Liver (tissue), 9 donors: ENCODE results near the gene CEP97. TPM values are rescaled to one million over a fixed set of nuclear protein-coding genes. Genes with fewer than 3 reads are reported as not detected.
"Not testable (repeated sequence)": the region's sequence is repeated elsewhere in the genome, so short reads cannot be mapped to it uniquely, and the experiment has no call there.

Source experiments
- DNase-seq: peaks from one replicate; pipeline ENCODE4 v3.0.0-alpha.2; 2017; ENCODE audit warnings: low spot score
- H3K27ac ChIP-seq, 2 donors: one replicate each; pipeline ENCODE4 v1.7.0; 2013; ENCODE audit warnings: inconsistent platforms in 2 of 2, low read length in 2 of 2, control low read depth in 1 of 2, low read depth in 1 of 2, mild to moderate bottlenecking in 1 of 2
- H3K27me3 ChIP-seq, 4 donors: one replicate each; pipeline versions ENCODE4 v1.6.1 to v1.7.0; 2013; ENCODE audit warnings: low read length in 3 of 4, inconsistent platforms in 1 of 4, mild to moderate bottlenecking in 1 of 4, moderate library complexity in 1 of 4; ENCODE audit not compliant: control insufficient read depth in 4 of 4, insufficient read depth in 4 of 4
- H3K36me3 ChIP-seq, 4 donors: one replicate each; pipeline versions ENCODE4 v1.6.1 to v1.7.0; 2013; ENCODE audit warnings: low read length in 3 of 4, mild to moderate bottlenecking in 3 of 4, low read depth in 1 of 4, moderate library complexity in 1 of 4; ENCODE audit not compliant: control insufficient read depth in 4 of 4, insufficient read depth in 3 of 4
- H3K4me1 ChIP-seq, 4 donors: one replicate each; pipeline versions ENCODE4 v1.6.1 to v1.7.0; 2013; ENCODE audit warnings: low read length in 3 of 4, mild to moderate bottlenecking in 3 of 4, moderate library complexity in 1 of 4; ENCODE audit not compliant: control insufficient read depth in 4 of 4, insufficient read depth in 4 of 4
- H3K4me3 ChIP-seq, 3 donors: one replicate each; pipeline versions ENCODE4 v1.6.1 to v1.7.0; 2013; ENCODE audit warnings: low read length in 3 of 3, control low read depth in 1 of 3, low read depth in 1 of 3, mild to moderate bottlenecking in 1 of 3
- H3K9ac ChIP-seq, 2 donors: one replicate each; pipeline ENCODE4 v1.7.0; 2013; ENCODE audit warnings: low read length in 2 of 2, mild to moderate bottlenecking in 2 of 2, moderate library complexity in 2 of 2, control low read depth in 1 of 2, low read depth in 1 of 2
- H3K9me3 ChIP-seq, 4 donors: one replicate each; pipeline versions ENCODE4 v1.6.1 to v1.7.0; 2013; ENCODE audit warnings: low read length in 3 of 4; ENCODE audit not compliant: control insufficient read depth in 4 of 4
- EGR1 ChIP-seq, 2 donors: IDR thresholded peaks; 2 replicates each; pipeline ENCODE4 v1.6.1; 2016 to 2018; ENCODE audit warnings: antibody characterized with exemption in 2 of 2, low read depth in 2 of 2
- FOXA1 ChIP-seq: IDR thresholded peaks from 2 replicates; pipeline ENCODE4 v1.6.1; 2016; ENCODE audit warnings: antibody characterized with exemption
- FOXA2 ChIP-seq: IDR thresholded peaks from 2 replicates; pipeline ENCODE4 v1.6.1; 2016; ENCODE audit warnings: antibody characterized with exemption
- GABPA ChIP-seq, 2 donors: IDR thresholded peaks in 1 of 2; conservative IDR thresholded peaks in 1 of 2; 2 replicates each; pipeline ENCODE4 v1.6.1; 2016; ENCODE audit warnings: antibody characterized with exemption in 2 of 2, mild to moderate bottlenecking in 1 of 2, moderate library complexity in 1 of 2
- HNF4A ChIP-seq, 2 donors: conservative IDR thresholded peaks; 2 replicates each; pipeline ENCODE4 v1.6.1; 2016; ENCODE audit warnings: antibody characterized with exemption in 2 of 2, mild to moderate bottlenecking in 2 of 2
- HNF4G ChIP-seq: IDR thresholded peaks from 2 replicates; pipeline ENCODE4 v1.6.1; 2016; ENCODE audit warnings: antibody characterized with exemption
- JUND ChIP-seq, 2 donors: IDR thresholded peaks; 2 replicates each; pipeline ENCODE4 v1.6.1; 2016; ENCODE audit warnings: antibody characterized with exemption in 2 of 2
- NR2F2 ChIP-seq: IDR thresholded peaks from 2 replicates; pipeline ENCODE4 v1.6.1; 2016; ENCODE audit warnings: antibody characterized with exemption
- RAD21 ChIP-seq, 2 donors: IDR thresholded peaks; 2 replicates each; pipeline ENCODE4 v1.6.1; 2016; ENCODE audit warnings: antibody characterized with exemption in 2 of 2, mild to moderate bottlenecking in 2 of 2
- RXRA ChIP-seq, 2 donors: IDR thresholded peaks; 2 replicates each; pipeline ENCODE4 v1.6.1; 2017 to 2018; ENCODE audit warnings: antibody characterized with exemption in 2 of 2, mild to moderate bottlenecking in 1 of 2
- SP1 ChIP-seq: IDR thresholded peaks from 2 replicates; pipeline ENCODE4 v1.6.1; 2018; ENCODE audit warnings: antibody characterized with exemption, mild to moderate bottlenecking
- YY1 ChIP-seq: IDR thresholded peaks from 2 replicates; pipeline ENCODE4 v1.6.1; 2016; ENCODE audit warnings: antibody characterized with exemption, mild to moderate bottlenecking
- WGBS: extraction: QIAGEN DNeasy Blood & Tissue Kit; methylation state at CpG from one replicate; pipeline ENCODE4 v1.1.7; 2013; 5-methylcytosine and 5-hydroxymethylcytosine counted together
- polyA plus RNA-seq, 2 donors: library from polyadenylated mRNA; stranded (reverse) in 1 of 2; unstranded in 1 of 2; fragments of 200-250 nt in 1 of 2; fragments of >200 nt in 1 of 2; fragmentation: Nextera tagmentation in 1 of 2; extraction: Ambion mirVana in 1 of 2; gene quantifications; one replicate each; pipeline versions ENCODE4 v1.2.1 to v1.2.3, GENCODE V29; 2013 to 2015
- total RNA-seq, 2 donors: library from RNA; depleted of rRNA; stranded (reverse); fragments of >200 nt; gene quantifications; one replicate each; pipeline ENCODE4 v1.2.3, GENCODE V29; 2014
- TF ChIP-seq, protein P1 (sequence below): IDR thresholded peaks from 2 replicates; pipeline ENCODE4 v1.6.1; 2016; ENCODE audit warnings: antibody characterized with exemption
- TF ChIP-seq, protein P2 (sequence below): fragments of 150-350 bp; IDR thresholded peaks from 2 replicates; pipeline ENCODE4 v1.5.1; 2017; ENCODE audit warnings: improper control_type of control experiment, low read depth, low read length; ENCODE audit not compliant: missing input control
- TF ChIP-seq, protein P3 (sequence below): IDR thresholded peaks from 2 replicates; pipeline ENCODE4 v1.6.1; 2016; ENCODE audit warnings: antibody characterized with exemption, mild to moderate bottlenecking
- TF ChIP-seq, protein P4 (sequence below): IDR thresholded peaks from 2 replicates; pipeline ENCODE4 v1.6.1; 2016; ENCODE audit warnings: antibody characterized with exemption
- TF ChIP-seq, protein P5 (sequence below): IDR thresholded peaks from 2 replicates; pipeline ENCODE4 v1.6.1; 2016; ENCODE audit warnings: antibody characterized with exemption
- donor health status: healthy.
- donor health status: healthy.
- donor health status: healthy.
- donor health status: healthy.
- donor health status: healthy.

Gene CEP97
- total and polyA plus RNA-seq, 4 donors = 0.57 to 8.3 (median 2.1) TPM

DNA sequence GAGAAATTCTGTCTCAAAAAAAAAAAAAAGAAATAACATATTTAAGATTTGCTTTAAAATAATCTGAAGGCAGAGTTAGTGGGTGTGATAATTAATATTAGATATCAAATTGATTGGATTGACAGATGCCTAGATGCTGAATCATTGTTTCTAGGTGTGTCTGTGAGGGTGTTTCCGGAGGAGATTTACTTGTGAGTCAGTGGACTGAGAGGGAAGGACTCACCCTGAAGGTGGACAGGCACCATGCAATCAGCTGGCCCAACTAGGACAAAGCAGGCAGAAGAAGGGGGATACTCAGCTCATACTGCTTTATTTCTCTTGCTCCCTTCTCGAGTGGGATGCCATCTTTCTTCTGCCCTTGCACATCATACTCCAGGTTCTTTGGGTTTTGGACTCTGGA lies 21.2 kb upstream of the CEP97 start:
- H3K4me1 ChIP-seq = no peaks in the 10 kb centered on the region
- H3K9ac ChIP-seq = no peak overlapping the region
- no peaks in the 10 kb centered on the region for H3K27me3 ChIP-seq
- H3K36me3 ChIP-seq = no peaks in the 10 kb centered on the region
- H3K27ac ChIP-seq = no peak overlapping the region
- H3K9me3 ChIP-seq = no peaks in the 10 kb centered on the region
- no peak overlapping the region for H3K4me3 ChIP-seq
- no peak for DNase-seq
- TF ChIP-seq, protein P1, sequence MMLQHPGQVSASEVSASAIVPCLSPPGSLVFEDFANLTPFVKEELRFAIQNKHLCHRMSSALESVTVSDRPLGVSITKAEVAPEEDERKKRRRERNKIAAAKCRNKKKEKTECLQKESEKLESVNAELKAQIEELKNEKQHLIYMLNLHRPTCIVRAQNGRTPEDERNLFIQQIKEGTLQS = no peak
- TF ChIP-seq, protein P2, sequence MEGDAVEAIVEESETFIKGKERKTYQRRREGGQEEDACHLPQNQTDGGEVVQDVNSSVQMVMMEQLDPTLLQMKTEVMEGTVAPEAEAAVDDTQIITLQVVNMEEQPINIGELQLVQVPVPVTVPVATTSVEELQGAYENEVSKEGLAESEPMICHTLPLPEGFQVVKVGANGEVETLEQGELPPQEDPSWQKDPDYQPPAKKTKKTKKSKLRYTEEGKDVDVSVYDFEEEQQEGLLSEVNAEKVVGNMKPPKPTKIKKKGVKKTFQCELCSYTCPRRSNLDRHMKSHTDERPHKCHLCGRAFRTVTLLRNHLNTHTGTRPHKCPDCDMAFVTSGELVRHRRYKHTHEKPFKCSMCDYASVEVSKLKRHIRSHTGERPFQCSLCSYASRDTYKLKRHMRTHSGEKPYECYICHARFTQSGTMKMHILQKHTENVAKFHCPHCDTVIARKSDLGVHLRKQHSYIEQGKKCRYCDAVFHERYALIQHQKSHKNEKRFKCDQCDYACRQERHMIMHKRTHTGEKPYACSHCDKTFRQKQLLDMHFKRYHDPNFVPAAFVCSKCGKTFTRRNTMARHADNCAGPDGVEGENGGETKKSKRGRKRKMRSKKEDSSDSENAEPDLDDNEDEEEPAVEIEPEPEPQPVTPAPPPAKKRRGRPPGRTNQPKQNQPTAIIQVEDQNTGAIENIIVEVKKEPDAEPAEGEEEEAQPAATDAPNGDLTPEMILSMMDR = no peak
- TF ChIP-seq YY1 (no peak), FOXA1 (no peak), JUND (IDR thresholded peaks at IDR 0.05) (no peak), NR2F2 (no peak), RXRA (IDR thresholded peaks at IDR 0.05) (no peak), HNF4G (no peak), FOXA2 (no peak), RAD21 (IDR thresholded peaks at IDR 0.05) (no peak)
- TF ChIP-seq, protein P3, sequence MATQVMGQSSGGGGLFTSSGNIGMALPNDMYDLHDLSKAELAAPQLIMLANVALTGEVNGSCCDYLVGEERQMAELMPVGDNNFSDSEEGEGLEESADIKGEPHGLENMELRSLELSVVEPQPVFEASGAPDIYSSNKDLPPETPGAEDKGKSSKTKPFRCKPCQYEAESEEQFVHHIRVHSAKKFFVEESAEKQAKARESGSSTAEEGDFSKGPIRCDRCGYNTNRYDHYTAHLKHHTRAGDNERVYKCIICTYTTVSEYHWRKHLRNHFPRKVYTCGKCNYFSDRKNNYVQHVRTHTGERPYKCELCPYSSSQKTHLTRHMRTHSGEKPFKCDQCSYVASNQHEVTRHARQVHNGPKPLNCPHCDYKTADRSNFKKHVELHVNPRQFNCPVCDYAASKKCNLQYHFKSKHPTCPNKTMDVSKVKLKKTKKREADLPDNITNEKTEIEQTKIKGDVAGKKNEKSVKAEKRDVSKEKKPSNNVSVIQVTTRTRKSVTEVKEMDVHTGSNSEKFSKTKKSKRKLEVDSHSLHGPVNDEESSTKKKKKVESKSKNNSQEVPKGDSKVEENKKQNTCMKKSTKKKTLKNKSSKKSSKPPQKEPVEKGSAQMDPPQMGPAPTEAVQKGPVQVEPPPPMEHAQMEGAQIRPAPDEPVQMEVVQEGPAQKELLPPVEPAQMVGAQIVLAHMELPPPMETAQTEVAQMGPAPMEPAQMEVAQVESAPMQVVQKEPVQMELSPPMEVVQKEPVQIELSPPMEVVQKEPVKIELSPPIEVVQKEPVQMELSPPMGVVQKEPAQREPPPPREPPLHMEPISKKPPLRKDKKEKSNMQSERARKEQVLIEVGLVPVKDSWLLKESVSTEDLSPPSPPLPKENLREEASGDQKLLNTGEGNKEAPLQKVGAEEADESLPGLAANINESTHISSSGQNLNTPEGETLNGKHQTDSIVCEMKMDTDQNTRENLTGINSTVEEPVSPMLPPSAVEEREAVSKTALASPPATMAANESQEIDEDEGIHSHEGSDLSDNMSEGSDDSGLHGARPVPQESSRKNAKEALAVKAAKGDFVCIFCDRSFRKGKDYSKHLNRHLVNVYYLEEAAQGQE = no peak
- 90% methylated on average over 2 of the region's 2 CpGs for WGBS

DNA sequence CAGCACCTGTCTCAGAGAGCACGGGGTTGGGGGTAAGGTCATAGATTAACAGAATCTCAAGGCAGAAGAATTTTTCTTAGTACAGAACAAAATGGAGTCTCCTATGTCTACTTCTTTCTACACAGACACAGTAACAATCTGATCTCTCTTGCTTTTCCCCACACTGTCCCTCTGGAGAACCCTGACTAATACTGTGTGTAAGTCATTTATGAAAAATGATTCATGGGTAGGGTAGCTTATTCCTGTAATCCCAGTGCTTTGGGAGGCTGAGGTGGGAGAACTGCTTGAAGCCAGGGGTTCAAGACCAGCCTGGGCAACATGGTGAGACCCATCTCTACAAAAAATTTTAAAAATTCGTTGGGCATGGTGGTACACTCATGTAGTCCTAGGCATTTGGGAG lies 19.8 kb upstream of the CEP97 start:
- not testable (repeated sequence) for H3K4me3 ChIP-seq, H3K9me3 ChIP-seq, H3K36me3 ChIP-seq, H3K27ac ChIP-seq, H3K9ac ChIP-seq, H3K27me3 ChIP-seq, H3K4me1 ChIP-seq, DNase-seq
- WGBS = 68% methylated on average over 2 of the region's 2 CpGs

DNA sequence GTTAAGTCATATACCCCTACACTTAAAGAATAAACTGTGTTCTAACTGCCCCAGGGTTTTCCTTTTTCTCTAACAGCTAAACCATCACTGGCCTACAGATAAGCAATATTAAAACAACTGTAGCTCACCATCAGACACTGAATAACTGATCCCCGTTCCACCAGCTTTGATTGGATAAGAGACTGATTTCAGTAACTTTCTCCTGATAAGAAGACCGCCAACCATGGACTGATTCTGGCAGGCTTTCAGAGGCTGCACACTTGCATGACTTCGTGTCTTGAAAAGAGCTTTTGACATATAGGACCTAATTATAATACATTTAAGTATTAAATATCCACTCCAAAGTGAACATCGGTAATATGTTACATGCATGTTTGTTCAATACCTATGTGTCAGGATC lies 15.3 kb upstream of the CEP97 start:
- no peak overlapping the region for H3K27ac ChIP-seq
- DNase-seq = no peak
- no peaks in the 10 kb centered on the region for H3K36me3 ChIP-seq
- H3K4me1 ChIP-seq = no peaks in the 10 kb centered on the region
- H3K9me3 ChIP-seq = no peaks in the 10 kb centered on the region
- H3K9ac ChIP-seq = no peak overlapping the region
- H3K4me3 ChIP-seq = no peak overlapping the region
- 73% methylated on average over 4 of the region's 4 CpGs for WGBS
- no peaks in the 10 kb centered on the region for H3K27me3 ChIP-seq
- TF ChIP-seq, protein P3 = no peak
- no peak for TF ChIP-seq HNF4A (conservative IDR thresholded peaks at IDR 0.05)
- TF ChIP-seq SP1 = no peak
- TF ChIP-seq YY1 = no peak
- no peak for TF ChIP-seq JUND (IDR thresholded peaks at IDR 0.05)
- TF ChIP-seq, protein P1 = no peak
- TF ChIP-seq GABPA (IDR thresholded peaks at IDR 0.05 in 1 of 2, conservative IDR thresholded peaks at IDR 0.05 in 1 of 2) = no peak
- TF ChIP-seq FOXA1 = no peak
- TF ChIP-seq RXRA (IDR thresholded peaks at IDR 0.05) = no peak
- TF ChIP-seq, protein P4, sequence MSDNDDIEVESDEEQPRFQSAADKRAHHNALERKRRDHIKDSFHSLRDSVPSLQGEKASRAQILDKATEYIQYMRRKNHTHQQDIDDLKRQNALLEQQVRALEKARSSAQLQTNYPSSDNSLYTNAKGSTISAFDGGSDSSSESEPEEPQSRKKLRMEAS = no peak
- no peak for TF ChIP-seq EGR1 (IDR thresholded peaks at IDR 0.05; ENCODE audit: low read depth in 2 of 2)
- TF ChIP-seq, protein P5, sequence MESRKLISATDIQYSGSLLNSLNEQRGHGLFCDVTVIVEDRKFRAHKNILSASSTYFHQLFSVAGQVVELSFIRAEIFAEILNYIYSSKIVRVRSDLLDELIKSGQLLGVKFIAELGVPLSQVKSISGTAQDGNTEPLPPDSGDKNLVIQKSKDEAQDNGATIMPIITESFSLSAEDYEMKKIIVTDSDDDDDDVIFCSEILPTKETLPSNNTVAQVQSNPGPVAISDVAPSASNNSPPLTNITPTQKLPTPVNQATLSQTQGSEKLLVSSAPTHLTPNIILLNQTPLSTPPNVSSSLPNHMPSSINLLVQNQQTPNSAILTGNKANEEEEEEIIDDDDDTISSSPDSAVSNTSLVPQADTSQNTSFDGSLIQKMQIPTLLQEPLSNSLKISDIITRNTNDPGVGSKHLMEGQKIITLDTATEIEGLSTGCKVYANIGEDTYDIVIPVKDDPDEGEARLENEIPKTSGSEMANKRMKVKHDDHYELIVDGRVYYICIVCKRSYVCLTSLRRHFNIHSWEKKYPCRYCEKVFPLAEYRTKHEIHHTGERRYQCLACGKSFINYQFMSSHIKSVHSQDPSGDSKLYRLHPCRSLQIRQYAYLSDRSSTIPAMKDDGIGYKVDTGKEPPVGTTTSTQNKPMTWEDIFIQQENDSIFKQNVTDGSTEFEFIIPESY = no peak
- no peak for TF ChIP-seq FOXA2
